K562 (cell line): ENCODE measurements around the gene MIEF1. TPM values are rescaled to one million over a fixed set of nuclear protein-coding genes. Genes with fewer than 3 reads are reported as not detected.

Experiments used
- ATF7 ChIP-seq: fragments of 450-650 bp; IDR thresholded peaks from 2 replicates; pipeline ENCODE4 v1.7.1; 2014; ENCODE audit warnings: mild to moderate bottlenecking, moderate library complexity
- CBX3 ChIP-seq, 2 experiments: IDR thresholded peaks; 1 replicate in 1 of 2; 2 replicates in 1 of 2; pipeline ENCODE4 v1.6.1; 2012; ENCODE audit warnings: inconsistent platforms in 2 of 2, low read length in 2 of 2, borderline replicate concordance in 1 of 2, control low read depth in 1 of 2
- CCNT2 ChIP-seq: IDR thresholded peaks from 2 replicates; pipeline ENCODE4 v1.6.1; 2011; ENCODE audit warnings: borderline replicate concordance, low read depth, mild to moderate bottlenecking, moderate library complexity, mixed read lengths, low read length; ENCODE audit not compliant: insufficient read length; ENCODE audit errors: extremely low read depth
- DMBX1 ChIP-seq: fragments of 250-450 bp; sonication (Bioruptor Pico); IDR thresholded peaks from 2 replicates; pipeline ENCODE4 v1.8.0; 2022; ENCODE audit warnings: inconsistent platforms, mild to moderate bottlenecking, moderate library complexity, borderline replicate concordance
- HES1 ChIP-seq: fragments of 450-650 bp; IDR thresholded peaks from 2 replicates; pipeline ENCODE4 v1.6.1; 2016; ENCODE audit warnings: low read depth, mild to moderate bottlenecking, moderate library complexity
- MTA2 ChIP-seq: fragments of 450-650 bp; IDR thresholded peaks from 2 replicates; pipeline ENCODE4 v1.6.1; 2016; ENCODE audit warnings: low read depth
- NFE2 ChIP-seq: IDR thresholded peaks from 2 replicates; pipeline ENCODE4 v1.6.1; 2014; ENCODE audit warnings: antibody characterized with exemption, low read depth
- NFE2L1 ChIP-seq: fragments of 450-650 bp; IDR thresholded peaks from 2 replicates; pipeline ENCODE4 v1.6.1; 2016; ENCODE audit warnings: missing genetic modification characterization, low read depth, mild to moderate bottlenecking, missing compliant biosample characterization, moderate library complexity, borderline replicate concordance
- PBX2 ChIP-seq, 2 experiments: IDR thresholded peaks in 1 of 2; conservative IDR thresholded peaks in 1 of 2; 2 replicates each; pipeline ENCODE4 v1.6.1; 2016; ENCODE audit warnings: low read depth in 2 of 2, mild to moderate bottlenecking in 1 of 2, missing compliant biosample characterization in 1 of 2, missing genetic modification characterization in 1 of 2, moderate library complexity in 1 of 2
- RB1 ChIP-seq: fragments of 450-650 bp; IDR thresholded peaks from 2 replicates; pipeline ENCODE4 v1.6.1; 2017; ENCODE audit warnings: low read depth, mild to moderate bottlenecking
- RCOR1 ChIP-seq, 2 experiments: IDR thresholded peaks; 2 replicates each; pipeline ENCODE4 v1.6.1; 2012; ENCODE audit warnings: low read depth in 2 of 2, low read length in 2 of 2, borderline replicate concordance in 1 of 2, improper control_type of control experiment in 1 of 2
- SAP30 ChIP-seq: fragments of 200-600 bp; sonication (generic); IDR thresholded peaks from 2 replicates; pipeline ENCODE4 v1.6.1; 2012; ENCODE audit warnings: borderline replicate concordance, low read depth, mild to moderate bottlenecking, moderate library complexity, low read length, control low read depth, inconsistent platforms; ENCODE audit not compliant: insufficient read depth, poor library complexity, severe bottlenecking
- SMARCE1 ChIP-seq: fragments of 450-650 bp; IDR thresholded peaks from 2 replicates; pipeline ENCODE4 v1.7.1; 2016; ENCODE audit warnings: mild to moderate bottlenecking
- SNRNP70 ChIP-seq: fragments of 200-400 bp; formaldehyde crosslinking; optimal IDR thresholded peaks from 2 replicates; pipeline ENCODE3; 2017; ENCODE audit warnings: low read depth, low read length
- TAF15 ChIP-seq: fragments of 200-400 bp; formaldehyde crosslinking; IDR thresholded peaks from 2 replicates; pipeline ENCODE4 v1.6.1; 2017; ENCODE audit warnings: mild to moderate bottlenecking, low read depth, low read length, moderate library complexity
- TFAP4 ChIP-seq: sonication (generic); formaldehyde crosslinking; IDR thresholded peaks from 2 replicates; pipeline ENCODE4 v1.8.0; 2022; ENCODE audit warnings: missing genetic modification reagents, mild to moderate bottlenecking, moderate library complexity, borderline replicate concordance
- ZNF592 ChIP-seq: fragments of 450-650 bp; IDR thresholded peaks from 2 replicates; pipeline ENCODE4 v1.6.1; 2017; ENCODE audit warnings: antibody characterized with exemption, mild to moderate bottlenecking
- ZNF696 ChIP-seq: fragments of 250-450 bp; sonication (Bioruptor Pico); conservative IDR thresholded peaks from 2 replicates; pipeline ENCODE4 v1.4.0; 2020; ENCODE audit warnings: mild to moderate bottlenecking, moderate library complexity
- polyA plus RNA-seq, 8 experiments: library from polyadenylated mRNA; depleted of rRNA in 4 of 8; stranded (reverse) in 5 of 8; unstranded in 3 of 8; fragments of >200 nt; fragmentation: Nextera tagmentation in 2 of 8; fragmentation: Illumina TruSeq in 1 of 8; extraction: Ambion mirVana in 2 of 8; extraction: Trizol in 1 of 8; gene quantifications; 2 replicates each; pipeline versions ENCODE4 v1.2.1 to v1.2.3, GENCODE V29; 2011 to 2014; ENCODE audit warnings: inconsistent platforms in 1 of 8, missing spikeins in 1 of 8
- total RNA-seq, 7 experiments: library from RNA; depleted of rRNA in 6 of 7; stranded (reverse); fragments of >200 nt in 6 of 7; fragmentation: Illumina TruSeq in 2 of 7; extraction: Trizol in 2 of 7; gene quantifications; 2 replicates each; pipeline versions ENCODE4 v1.2.1 to v1.2.3, GENCODE V29; 2011 to 2021; ENCODE audit warnings: low replicate concordance in 1 of 7
- TF ChIP-seq, protein P1 (sequence below): sonication (generic); formaldehyde crosslinking; IDR thresholded peaks from 2 replicates; pipeline ENCODE4 v1.9.0; 2022; ENCODE audit warnings: mild to moderate bottlenecking, missing genetic modification reagents

MIEF1 gene
- total and polyA plus RNA-seq, 9 of the 15 experiments (the other 6 are each of a cell fraction or from before 2014, with no cell fraction given), result 10.9 to 51.8 (median 25.5) TPM

DNA sequence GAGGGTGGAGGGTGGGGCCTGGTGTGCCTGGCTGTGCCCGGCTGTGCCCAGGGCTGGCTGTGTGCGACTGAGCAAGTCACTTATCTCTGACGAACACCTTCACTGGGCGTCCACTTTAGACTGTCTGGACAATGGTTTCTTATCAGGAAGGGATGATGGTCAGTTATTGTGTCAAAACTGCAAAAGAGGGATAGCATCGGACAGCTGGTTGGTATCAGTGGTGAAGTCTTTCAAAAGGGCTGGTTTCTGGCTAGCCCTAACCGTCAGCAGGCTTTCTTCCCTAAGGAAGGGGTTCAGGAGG is 49.4 kb upstream of the MIEF1 start (continued):
- TF ChIP-seq ZNF592 (peak; percentile 72; the same call in 1 of the 2 replicates), ATF7 (0 out of 2 replicates have a peak, but pooled peaks have one; percentile 28), TAF15 (no peak), NFE2L1 (tag) (no peak), RB1 (no peak), NFE2 (peak; percentile 79), PBX2 (CRISPR knock-in tag; IDR thresholded peaks at IDR 0.05; ENCODE audit: low read depth) (no peak), PBX2 (tag; conservative IDR thresholded peaks at IDR 0.05; ENCODE audit: low read depth) (peak; percentile 23; the same call in 1 of the 2 replicates), HES1 (no peak), SMARCE1 (peak; percentile 82), CBX3 (IDR thresholded peaks at IDR 0.05; ENCODE audit: borderline replicate concordance in 1 of 2, low read length in 2 of 2) (0 out of 3 replicates have a peak, but pooled peaks of 1 of the 2 experiments have one; percentile 21), RCOR1 (IDR thresholded peaks at IDR 0.05; ENCODE audit: borderline replicate concordance in 1 of 2, low read depth in 2 of 2, low read length in 2 of 2) (peak in 1 of 2 experiments; percentile 51; a peak in 1 of 4 replicates), MTA2 (peak; percentile 90), SAP30 (no peak), CCNT2 (peak; percentile 86), DMBX1 (CRISPR knock-in tag) (peak; percentile 60; the same call in 1 of the 2 replicates), TFAP4 (CRISPR knock-in tag) (peak; percentile 95), ZNF696 (CRISPR knock-in tag) (no peak), SNRNP70 (no peak)
- TF ChIP-seq, protein P1, sequence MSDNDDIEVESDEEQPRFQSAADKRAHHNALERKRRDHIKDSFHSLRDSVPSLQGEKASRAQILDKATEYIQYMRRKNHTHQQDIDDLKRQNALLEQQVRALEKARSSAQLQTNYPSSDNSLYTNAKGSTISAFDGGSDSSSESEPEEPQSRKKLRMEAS (CRISPR knock-in tag), result no peak
